Umbilical cord (tissue), 2 donors: ENCODE results near the gene UBN1. TPM values are rescaled to one million over a fixed set of nuclear protein-coding genes. Genes with fewer than 3 reads are reported as not detected.
"Not testable (repeated sequence)": the region's sequence is repeated elsewhere in the genome, so short reads cannot be mapped to it uniquely, and the experiment has no call there.

Source experiments
- DNase-seq: peaks from one replicate; pipeline ENCODE4 v3.0.0-alpha.2; 2015; ENCODE audit warnings: low spot score
- total RNA-seq: library from RNA; depleted of rRNA; stranded (reverse); fragments of >200 nt; gene quantifications from one replicate; pipeline ENCODE4 v1.2.3, GENCODE V29; 2014; ENCODE audit warnings: low replicate concordance; ENCODE audit not compliant: insufficient read depth

The UBN1 gene
- total RNA-seq, 1 donor from 2014 or later = 31.3 TPM

GRCh38 chr16:4928227-4928626 is 80.9 kb downstream of the UBN1 start:
- DNase-seq = peak; percentile 20

- DNase-seq = not testable (repeated sequence)
Observed at GRCh38 chr16:4929619-4930018, 82.3 kb downstream of the UBN1 start.

- no peak for DNase-seq
Observed at GRCh38 chr16:4931381-4931780, 84.1 kb downstream of the UBN1 start.

Other genes starting within 250 kb of the UBN1 start
- 1.4 TPM for gene UBALD1, start 232.6 kb upstream of the UBN1 start, total RNA-seq
- gene MGRN1, start 222.7 kb upstream of the UBN1 start, total RNA-seq = 21.9 TPM
- 15.9 TPM for gene NUDT16L1, start 153.9 kb upstream of the UBN1 start, total RNA-seq
- gene ANKS3, start 113.2 kb upstream of the UBN1 start, total RNA-seq = 18.8 TPM
- 0.24 TPM for gene DNAAF8, start 112.9 kb upstream of the UBN1 start, total RNA-seq
- gene ZNF500, start 80.3 kb upstream of the UBN1 start, total RNA-seq = 14.0 TPM
- not detected for gene SEPTIN12, start 59.1 kb upstream of the UBN1 start, total RNA-seq
- gene SMIM22, start 52.1 kb upstream of the UBN1 start, total RNA-seq = not detected
- 27.0 TPM for gene ROGDI, start 44.8 kb upstream of the UBN1 start, total RNA-seq
- 28.6 TPM for gene GLYR1, start 193 bp upstream of the UBN1 start, total RNA-seq
- 32.3 TPM for gene PPL, start 89.7 kb downstream of the UBN1 start, total RNA-seq
- 0.72 TPM for gene SEC14L5, start 110.8 kb downstream of the UBN1 start, total RNA-seq
- 29.9 TPM for gene NAGPA, start 186.5 kb downstream of the UBN1 start, total RNA-seq
- gene C16orf89, start 218.5 kb downstream of the UBN1 start, total RNA-seq = not detected
- 20.2 TPM for gene ALG1, start 224.4 kb downstream of the UBN1 start, total RNA-seq